Right lobe of liver (tissue), 4 donors: ENCODE measurements around the gene MNX1.

ENCODE experiments used
- CTCF ChIP-seq, 4 donors: fragments of 200-600 bp in 3 of 4; fragments of 450-650 bp in 1 of 4; IDR thresholded peaks; one replicate each; pipeline versions ENCODE4 v1.5.1 to v1.8.0; 2016 to 2022; ENCODE audit warnings: antibody characterized with exemption in 4 of 4, mild to moderate bottlenecking in 2 of 4
- POLR2A ChIP-seq: fragments of 450-650 bp; IDR thresholded peaks from one replicate; pipeline ENCODE4 v1.6.1; 2017; ENCODE audit warnings: antibody characterized with exemption, mild to moderate bottlenecking
- donor health status: DM: no; HTN: no; CAD: no.
- donor health status: DM: no; HTN: no; CAD: no.
- donor health status: DM: no; HTN: yes; CAD: no.

- no peak for TF ChIP-seq CTCF (IDR thresholded peaks at IDR 0.05)
- TF ChIP-seq POLR2A: no peak
These were observed 45.5 kb downstream of the MNX1 start for GRCh38 chr7:156964971-156965370.
